GM20000 (cell line): ENCODE measurements around the gene MICAL1.
A peak's percentile ranks its signal among the peaks of the same experiment; 100 is the strongest.
"Not testable (repeated sequence)": the region's sequence is repeated elsewhere in the genome, so short reads cannot be mapped to it uniquely, and the experiment has no call there.

Experiments used
- DNase-seq: peaks from one replicate; pipeline ENCODE4 v3.0.0; 2012; ENCODE audit warnings: low spot score
- CTCF ChIP-seq: IDR thresholded peaks from 2 replicates; pipeline ENCODE4 v1.5.1; 2012; ENCODE audit warnings: mild to moderate bottlenecking, control low read depth; ENCODE audit errors: extremely low read depth, missing control alignments

MICAL1 gene

GRCh38 chr6:109466212-109466923, 10.8 kb upstream of the MICAL1 start:
- DNase-seq, result no peak
- no peak for TF ChIP-seq CTCF

DNA sequence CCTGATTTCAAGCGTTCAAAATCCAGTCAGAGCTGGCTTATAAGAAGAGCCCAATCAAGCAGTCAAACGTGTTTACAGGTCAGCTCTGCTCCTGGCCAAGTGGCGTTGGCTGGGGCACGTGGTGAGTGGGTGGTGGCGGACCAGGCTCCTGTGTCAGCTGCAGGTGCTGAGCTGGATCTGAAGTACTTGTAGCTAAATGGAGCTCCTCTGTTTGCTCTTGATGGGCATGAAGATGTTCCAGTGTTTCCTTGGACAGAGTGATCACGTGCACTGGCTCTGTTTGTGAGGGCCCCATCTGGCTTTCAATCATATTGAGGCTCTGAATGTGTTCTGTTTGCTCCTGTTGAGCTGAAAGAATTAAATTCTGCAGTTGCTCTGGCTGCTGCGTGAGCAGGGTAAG, 10.2 kb upstream of the MICAL1 start:
- no peak for DNase-seq
- TF ChIP-seq CTCF, result no peak

DNA sequence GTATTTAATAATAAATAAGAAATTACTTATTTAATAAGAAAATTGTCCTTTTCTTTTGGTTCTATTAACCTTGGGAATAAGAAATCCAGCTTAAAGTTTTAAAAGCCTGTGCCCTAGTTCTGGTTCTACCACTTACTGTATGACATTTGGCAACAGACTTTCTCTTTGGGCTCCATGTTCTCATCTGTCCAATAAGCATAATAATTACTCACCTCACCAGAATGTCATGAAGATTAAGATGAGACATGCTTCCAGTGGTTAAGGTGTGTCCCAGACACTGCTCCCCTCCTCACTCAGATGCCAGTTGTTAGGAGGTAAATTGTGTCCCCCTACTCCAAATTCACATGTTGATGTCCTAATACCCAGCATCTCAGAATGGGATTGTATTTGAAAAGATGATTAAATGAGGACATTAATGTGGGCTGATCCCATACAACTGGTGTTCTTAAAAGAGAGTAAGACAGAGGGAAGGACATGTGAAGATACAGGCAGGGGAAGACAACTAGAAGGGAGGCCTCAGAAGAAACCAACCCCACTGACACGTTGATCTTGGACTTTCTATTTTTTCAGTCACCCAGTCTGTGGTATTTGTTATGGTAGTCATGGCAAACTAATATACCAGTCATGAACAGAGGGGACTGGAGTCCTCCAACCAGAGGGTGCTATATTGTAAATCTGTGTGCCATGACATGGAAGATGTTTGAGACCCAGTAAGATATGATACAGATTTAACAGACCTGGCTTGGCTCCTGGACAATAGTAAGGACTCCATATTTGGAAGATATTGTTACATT, 6.4 kb upstream of the MICAL1 start:
- TF ChIP-seq CTCF, result no peak
- DNase-seq, result no peak

DNA sequence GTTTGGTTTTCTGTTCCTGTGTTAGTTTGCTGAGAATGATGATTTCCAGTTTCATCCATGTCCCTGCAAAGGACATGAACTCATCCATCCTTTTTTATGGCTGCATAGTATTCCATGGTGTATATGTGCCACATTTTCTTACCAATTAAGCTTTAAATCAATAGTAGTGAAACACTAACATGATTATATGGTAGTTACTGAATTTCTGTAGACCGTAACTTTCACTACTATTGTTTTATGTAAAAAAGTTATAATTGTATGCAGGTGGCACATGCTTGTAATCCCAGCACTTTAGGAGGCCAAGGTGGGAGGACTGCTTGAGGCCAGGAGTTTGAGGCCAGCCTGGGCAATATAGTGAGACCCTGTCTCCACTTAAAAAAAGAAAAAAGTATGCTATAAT, 5.6 kb upstream of the MICAL1 start:
- not testable (repeated sequence) for DNase-seq

DNA sequence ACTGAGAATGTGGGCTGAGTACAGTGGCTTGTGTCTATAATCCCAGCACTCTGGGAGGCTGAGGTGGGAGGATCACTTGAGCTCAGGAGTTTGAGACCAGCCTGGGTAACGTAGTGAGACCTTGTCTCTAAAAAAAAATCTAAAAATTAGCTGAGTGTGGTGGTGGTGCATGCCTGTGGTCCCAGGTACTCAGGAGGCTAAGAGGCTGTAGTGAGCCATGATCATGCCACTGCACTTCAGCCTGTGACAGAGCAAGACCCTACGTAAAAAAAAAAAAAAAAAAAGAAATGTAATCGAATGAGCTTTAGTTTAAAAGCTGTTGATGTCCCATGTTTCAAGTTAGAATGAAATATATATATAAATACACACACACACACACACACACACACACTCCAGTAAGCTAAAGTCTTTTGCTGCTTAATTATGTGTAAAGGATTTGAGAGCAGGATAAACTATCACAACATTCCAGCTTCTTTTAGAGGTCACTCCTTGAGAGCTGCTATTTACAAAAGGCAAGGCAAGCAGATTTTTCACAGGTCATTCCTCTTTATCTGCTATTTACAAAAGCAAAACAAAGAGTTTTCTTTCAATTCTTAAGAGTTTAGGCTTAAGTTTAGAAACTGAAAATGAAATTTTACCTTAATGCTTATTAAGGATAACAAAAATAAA, 4.7 kb upstream of the MICAL1 start:
- DNase-seq, result no peak
- no peak for TF ChIP-seq CTCF

DNA sequence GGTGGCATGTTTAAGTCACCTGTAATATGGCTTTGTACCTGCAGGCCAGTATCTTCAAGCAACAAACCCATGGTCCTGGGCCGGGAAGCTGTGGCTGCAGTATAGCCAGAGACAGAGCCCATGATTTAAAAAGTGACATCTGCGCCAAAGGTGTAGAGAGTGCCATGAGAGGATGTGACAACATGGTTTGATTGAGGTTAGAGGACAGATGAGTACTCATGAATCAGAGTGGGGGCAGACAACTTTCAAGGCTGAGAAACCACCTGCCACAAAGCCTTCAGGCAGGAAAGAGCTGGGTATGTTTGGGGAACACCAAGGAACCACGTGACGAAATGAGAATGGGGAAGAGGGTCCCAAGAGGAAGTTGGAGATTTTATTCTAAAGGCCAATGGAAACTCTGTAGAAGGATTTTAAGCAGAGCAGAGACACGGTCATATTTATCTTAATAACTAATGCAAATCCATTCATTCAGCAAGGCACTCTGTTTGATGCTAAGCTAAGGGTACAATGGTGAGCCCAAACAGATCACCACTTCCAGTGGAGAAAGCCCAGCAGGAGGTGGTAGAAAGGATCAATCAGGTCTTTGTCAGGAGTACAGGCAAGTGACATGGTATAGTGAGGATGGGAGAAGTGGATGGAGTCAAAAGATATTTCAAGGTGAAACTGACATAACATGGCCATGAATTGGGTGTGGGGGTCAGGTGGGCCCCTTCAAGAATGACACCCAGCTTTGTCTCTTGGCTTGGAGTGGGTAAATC, 3.4 kb upstream of the MICAL1 start:
- no peak for TF ChIP-seq CTCF
- DNase-seq, result peak; percentile 60

- TF ChIP-seq CTCF, result no peak
Measured at GRCh38 chr6:109457562-109457996, 2.0 kb upstream of the MICAL1 start.

More at GRCh38 chr6:109457562-109457996, 2.0 kb upstream of the MICAL1 start:
- no peak for DNase-seq
